HG03520 (cell line): ENCODE measurements around the gene SAMSN1.

Experiments used
- ATAC-seq: cut with Tn5 transposase; IDR thresholded peaks from one replicate; pipeline ENCODE4 v1.9.1; 2021; ENCODE audit warnings: mild to moderate bottlenecking, moderate library complexity; ENCODE audit not compliant: unreplicated experiment

The SAMSN1 gene

DNA sequence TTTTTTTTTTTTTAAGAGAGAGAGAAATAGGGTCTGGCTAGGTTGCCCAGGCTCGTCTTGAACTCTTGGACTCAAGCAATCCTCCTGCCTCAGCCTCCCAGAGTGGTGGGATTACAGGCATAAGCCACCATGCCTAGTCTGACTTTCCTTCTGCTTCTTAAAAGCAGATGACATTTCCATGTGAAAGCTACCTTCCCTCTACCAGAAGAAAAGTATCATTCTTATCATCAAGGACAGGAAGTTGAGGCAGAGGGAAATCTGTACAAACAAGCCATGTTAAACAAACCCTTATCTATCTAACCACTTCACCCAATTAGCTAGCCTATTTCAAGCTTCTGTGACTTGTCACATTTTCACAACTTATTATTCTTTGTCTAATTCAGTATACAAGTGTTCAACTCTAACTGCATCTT lies 54.8 kb downstream of the SAMSN1 start:
- no peak for ATAC-seq

GRCh38 chr21:14488672-14489204 lies 57.4 kb downstream of the SAMSN1 start:
- no peak for ATAC-seq

- ATAC-seq = no peak
Observed at GRCh38 chr21:14487490-14488432, 58.4 kb downstream of the SAMSN1 start.

- ATAC-seq = no peak
Observed at GRCh38 chr21:14486869-14487268, 59.2 kb downstream of the SAMSN1 start.

GRCh38 chr21:14484188-14485009 lies 61.7 kb downstream of the SAMSN1 start:
- no peak for ATAC-seq

- no peak for ATAC-seq
Observed at GRCh38 chr21:14483296-14483695, 62.8 kb downstream of the SAMSN1 start.

DNA sequence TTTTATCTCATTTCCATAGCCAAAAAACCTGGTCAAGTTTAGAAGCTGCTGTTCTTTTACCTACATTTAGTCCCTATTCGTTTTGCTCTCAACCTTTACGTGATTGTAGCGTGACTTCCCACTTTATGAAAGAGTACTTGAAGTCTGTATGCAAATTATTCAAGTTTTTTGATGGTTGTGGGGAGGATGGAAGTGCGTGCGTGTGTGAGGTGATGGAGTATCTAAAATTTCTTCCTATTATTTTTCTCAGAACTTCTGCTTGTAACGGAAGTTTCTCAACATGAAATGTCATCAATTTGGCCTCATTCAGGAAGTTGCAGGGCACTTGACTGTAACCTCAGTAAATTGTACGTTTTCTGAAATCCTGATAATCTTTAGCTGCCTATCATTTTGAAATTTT lies 64.0 kb downstream of the SAMSN1 start:
- ATAC-seq = no peak

DNA sequence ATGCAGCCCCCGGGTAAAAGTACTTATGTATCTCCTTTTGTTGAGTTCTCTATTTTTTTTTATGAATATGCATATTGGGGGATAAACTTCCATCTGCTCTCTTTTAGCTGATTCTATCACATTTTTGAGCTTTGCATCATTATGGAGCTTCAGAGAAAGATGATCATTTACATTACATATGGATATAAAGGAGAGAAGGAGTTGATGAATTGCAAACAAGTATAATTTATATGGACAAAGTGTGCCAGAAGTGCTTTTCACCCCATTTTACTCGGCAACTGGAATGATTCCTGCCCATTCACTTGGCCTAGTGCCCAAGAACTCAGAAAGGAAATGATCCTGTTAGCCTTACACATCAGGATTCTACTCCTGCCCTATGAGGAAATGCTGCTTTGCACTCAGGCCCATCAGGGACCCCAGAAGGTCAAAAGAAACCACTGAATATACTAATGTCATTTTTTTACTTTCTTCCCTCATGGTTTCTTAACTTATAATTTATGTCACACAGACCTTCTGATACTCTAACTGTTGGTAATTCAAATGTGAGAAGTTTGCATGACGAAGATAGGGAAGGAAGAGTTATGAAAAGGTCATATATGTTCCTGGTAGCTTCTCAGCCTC lies 65.6 kb downstream of the SAMSN1 start:
- ATAC-seq = no peak

DNA sequence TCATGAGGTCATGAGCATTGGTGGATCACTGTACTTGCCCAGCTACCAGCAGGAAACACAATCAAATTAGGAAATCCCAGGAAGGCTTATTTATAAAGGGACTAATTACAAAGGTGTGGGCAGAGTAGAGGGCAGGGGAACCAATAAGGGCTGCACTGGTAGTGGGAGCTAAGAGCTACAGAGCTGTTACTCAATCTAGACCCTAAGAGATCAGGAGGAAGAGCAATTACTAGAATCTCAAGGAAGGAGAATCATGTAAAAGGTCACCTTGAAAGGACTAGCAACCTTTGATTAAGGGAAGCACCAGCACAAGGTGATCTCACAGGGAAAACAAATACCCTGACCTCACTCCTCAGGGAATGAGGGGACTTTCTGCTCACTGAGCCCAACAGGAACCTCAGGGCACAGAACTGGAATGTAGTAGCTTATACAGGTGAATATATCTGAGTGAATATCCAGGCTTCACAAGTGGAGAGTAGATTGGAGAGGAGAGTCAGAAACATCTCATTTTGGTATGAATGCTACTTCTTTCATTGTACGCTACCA lies 66.8 kb downstream of the SAMSN1 start:
- no peak for ATAC-seq

DNA sequence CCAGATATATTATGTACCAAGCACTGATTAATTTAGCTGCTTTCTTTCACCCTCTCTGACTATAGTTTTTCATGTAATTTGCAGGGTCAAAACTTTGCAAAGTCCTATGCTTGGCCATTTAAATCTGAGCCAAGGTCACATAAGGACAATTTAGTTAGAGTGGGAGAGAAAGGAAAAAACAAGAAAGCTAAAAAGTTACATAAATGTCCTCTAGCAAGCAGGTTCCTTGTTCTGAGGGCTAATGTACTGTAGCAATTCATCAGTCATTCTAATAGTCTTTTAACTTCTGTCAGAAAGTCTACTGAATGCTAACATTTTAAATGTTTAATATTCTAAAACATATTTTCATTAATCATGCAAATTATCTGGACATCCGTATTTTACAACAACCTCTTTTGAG lies 68.3 kb downstream of the SAMSN1 start:
- no peak for ATAC-seq

DNA sequence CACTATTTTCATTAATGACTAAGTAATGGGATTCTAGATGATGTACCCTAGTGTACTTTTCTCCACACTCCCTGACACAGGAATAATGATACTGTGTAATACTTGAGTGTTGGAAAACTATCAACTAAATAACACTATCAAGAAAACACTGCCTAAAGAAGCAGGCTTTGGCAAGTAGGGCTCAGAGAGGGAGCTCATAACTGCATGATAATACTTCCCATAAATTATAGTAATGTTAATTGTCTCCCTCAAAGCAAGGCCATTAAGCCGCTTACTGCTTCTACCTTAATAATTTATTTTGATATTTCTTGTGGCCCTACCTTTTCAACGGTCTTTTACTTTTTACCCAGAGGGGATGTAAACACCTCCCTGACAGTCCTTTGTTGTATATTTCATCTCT lies 69.0 kb downstream of the SAMSN1 start:
- ATAC-seq = no peak

DNA sequence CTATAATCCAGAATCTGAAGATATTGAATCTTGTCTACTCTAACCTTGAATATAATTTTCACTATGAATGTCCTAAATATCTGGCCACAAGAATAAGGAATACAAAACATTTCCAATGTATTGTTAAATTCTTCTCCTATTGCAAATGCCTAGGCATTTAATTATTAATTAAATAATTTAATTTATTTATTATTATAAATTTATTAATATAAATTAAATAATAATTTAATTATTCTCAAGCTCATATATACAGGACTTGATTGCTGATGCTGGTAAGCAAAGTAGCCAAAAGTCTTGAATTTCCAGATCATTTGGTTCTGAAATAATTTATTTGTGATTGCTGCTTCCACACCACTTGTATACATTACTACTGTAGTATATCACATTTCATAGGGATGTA lies 71.1 kb downstream of the SAMSN1 start:
- no peak for ATAC-seq

- no peak for ATAC-seq
Observed at GRCh38 chr21:14469641-14470040, 76.5 kb downstream of the SAMSN1 start.

GRCh38 chr21:14466715-14467114 lies 79.4 kb downstream of the SAMSN1 start:
- no peak for ATAC-seq

DNA sequence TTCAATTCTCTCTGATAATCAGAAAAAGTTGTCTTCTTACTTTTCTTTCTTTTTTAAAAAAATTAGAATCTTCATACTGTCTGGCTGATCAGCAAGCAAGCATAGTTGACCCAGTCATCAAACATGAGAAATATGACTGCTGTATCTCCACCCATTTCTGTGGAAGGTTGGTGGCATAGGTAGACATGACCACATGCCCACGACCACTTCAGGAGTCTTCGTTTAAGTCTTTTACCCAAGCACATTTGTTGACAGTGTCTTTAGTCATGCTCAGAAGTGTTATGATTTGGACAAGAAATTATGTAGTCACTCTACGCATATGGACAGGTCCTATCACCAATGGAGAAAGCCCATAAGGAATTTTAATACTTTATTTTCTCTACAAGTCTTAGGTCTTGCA lies 88.4 kb downstream of the SAMSN1 start:
- ATAC-seq = no peak

DNA sequence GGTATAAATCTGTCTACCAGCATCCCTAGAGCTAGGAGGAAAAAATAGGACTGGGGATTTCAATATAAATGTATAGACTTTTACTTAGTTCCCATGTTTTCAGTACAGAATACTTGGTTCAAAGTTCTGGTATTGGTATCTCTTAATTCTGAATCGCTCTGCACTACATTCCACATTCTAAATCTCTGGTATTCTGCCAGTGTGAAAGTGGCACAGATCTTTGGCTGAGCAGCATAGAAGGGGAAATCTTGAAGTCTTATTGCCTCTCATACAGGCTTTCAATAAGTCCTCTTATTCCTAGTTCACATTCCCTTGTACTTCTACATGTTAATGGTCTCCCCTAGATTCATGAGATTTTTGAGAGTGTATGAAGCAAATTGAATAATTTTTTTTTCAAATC lies 89.2 kb downstream of the SAMSN1 start:
- no peak for ATAC-seq

GRCh38 chr21:14454016-14455009 lies 91.8 kb downstream of the SAMSN1 start:
- ATAC-seq = peak; percentile 76

DNA sequence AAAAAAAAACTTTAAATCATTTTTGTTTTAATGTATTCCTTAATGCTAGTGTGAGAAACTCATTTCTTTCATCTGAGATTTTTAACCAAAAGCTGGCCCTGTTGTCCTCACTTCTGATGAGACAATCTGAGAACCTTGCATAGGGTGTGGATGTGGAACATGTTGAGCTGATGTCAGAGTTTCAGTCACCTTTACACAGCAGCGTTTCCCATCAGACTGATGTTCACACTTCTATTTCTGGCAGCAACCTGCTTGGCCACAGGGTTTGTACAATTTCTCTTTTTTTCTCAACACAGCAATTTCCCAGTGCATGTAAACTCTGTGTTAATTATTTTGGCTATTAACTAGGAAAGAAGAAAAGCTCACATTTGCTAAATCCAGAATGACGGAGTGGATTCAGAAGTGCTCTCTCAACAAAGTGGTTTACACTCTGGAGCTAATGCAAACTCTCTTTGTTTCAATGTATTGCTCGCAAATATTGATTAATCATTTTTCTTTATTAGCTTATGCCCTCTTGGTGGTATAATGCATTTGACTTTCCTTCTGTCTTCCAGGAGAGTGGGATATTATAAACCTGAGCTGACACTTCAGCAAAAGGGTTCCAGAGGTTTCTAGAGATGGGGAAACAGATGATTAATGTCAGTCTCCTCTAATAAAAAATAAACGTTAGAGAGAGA lies 92.6 kb downstream of the SAMSN1 start:
- peak; percentile 85 for ATAC-seq

DNA sequence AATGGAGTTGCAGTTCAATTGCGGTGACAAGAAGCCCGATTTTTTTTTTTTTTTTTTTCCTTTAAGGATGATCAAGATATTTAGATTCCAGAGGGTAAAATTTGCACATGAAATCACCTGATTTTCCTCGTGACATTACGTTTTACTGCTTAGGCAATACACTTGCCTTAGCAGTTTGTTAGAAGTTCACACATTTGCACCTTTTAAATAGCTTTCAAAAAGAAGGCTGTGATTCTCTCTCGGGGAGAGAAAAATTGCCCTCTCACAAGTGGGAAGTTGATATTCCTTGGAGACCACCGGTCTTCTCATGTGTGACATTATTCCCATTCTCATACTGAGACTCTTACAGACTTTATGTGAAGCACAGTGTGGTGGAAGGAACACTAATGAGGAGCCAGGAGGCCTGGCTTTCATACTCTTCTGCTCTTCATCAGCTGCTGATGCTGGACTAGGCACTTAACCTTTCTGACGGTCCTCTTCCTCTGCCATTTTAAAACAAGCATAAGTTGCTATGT lies 93.3 kb downstream of the SAMSN1 start:
- ATAC-seq = no peak
